ENCODE measurements around the gene CLCNKB. TPM values are rescaled to one million over a fixed set of nuclear protein-coding genes. Genes with fewer than 3 reads are reported as not detected.
"Not testable (repeated sequence)": the region's sequence is repeated elsewhere in the genome, so short reads cannot be mapped to it uniquely, and the experiment has no call there.

CLCNKB gene
- total and polyA plus RNA-seq, 2 experiments from 2014 or later = 1.3 to 1.9 TPM

DNA sequence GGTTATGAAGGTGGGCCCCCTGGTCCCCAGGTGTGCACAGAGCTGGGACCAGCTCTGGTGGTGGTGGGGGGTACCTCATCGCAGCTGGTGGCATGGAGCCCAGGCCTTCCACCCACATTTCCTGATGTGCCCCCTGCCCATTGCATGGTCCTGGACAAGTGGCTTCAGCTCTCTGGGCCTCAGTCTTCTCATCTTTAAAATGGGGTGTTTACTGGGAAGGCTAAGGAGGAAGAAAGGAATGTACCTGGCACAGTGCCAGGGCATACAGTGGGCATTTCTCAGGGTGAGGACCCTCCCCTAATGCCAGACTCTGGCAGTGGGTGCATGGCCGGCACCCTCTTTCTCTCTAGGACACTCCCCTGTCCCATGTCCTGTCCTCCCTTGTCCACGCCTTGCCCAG lies 7.5 kb downstream of the CLCNKB start:
- Histone ChIP-seq H3F3A (replicated peaks; ENCODE audit: low read depth) (no peaks in the 10 kb centered on the region), H3K36me3 (ENCODE audit: insufficient read depth) (no peaks in the 10 kb centered on the region), H3K4me3 (no peak overlapping the region), H3K9me2 (ENCODE audit: insufficient read depth) (no peaks in the 10 kb centered on the region), H3K4me2 (no peak overlapping the region), H3K27ac (ENCODE audit: low read depth) (no peak overlapping the region), H3K27me3 (ENCODE audit: insufficient read depth) (no peaks in the 10 kb centered on the region), H2AFZ (no peak overlapping the region), H4K20me1 (replicated peaks; ENCODE audit: insufficient read depth) (no peaks in the 10 kb centered on the region), H3K4me1 (ENCODE audit: insufficient read depth) (peaks cover 5% of the 10 kb centered on the region; the same call in 1 of the 2 replicates), H3K79me2 (replicated peaks; ENCODE audit: insufficient read depth) (no peaks in the 10 kb centered on the region)
- no peaks in the 10 kb centered on the region for H3K9me3 Mint-ChIP-seq
- no peak for TF ChIP-seq EZH2phosphoT487 (IDR thresholded peaks at IDR 0.05; ENCODE audit: unreplicated experiment)
- TF ChIP-seq JUNB (IDR thresholded peaks at IDR 0.05; ENCODE audit: unreplicated experiment) = no peak
- no peak for TF ChIP-seq POLR2AphosphoS5 (IDR thresholded peaks at IDR 0.05; ENCODE audit: low read depth)
- TF ChIP-seq ZNF114 (CRISPR knock-in tag; IDR thresholded peaks at IDR 0.05) = no peak
- TF ChIP-seq, protein P1, sequence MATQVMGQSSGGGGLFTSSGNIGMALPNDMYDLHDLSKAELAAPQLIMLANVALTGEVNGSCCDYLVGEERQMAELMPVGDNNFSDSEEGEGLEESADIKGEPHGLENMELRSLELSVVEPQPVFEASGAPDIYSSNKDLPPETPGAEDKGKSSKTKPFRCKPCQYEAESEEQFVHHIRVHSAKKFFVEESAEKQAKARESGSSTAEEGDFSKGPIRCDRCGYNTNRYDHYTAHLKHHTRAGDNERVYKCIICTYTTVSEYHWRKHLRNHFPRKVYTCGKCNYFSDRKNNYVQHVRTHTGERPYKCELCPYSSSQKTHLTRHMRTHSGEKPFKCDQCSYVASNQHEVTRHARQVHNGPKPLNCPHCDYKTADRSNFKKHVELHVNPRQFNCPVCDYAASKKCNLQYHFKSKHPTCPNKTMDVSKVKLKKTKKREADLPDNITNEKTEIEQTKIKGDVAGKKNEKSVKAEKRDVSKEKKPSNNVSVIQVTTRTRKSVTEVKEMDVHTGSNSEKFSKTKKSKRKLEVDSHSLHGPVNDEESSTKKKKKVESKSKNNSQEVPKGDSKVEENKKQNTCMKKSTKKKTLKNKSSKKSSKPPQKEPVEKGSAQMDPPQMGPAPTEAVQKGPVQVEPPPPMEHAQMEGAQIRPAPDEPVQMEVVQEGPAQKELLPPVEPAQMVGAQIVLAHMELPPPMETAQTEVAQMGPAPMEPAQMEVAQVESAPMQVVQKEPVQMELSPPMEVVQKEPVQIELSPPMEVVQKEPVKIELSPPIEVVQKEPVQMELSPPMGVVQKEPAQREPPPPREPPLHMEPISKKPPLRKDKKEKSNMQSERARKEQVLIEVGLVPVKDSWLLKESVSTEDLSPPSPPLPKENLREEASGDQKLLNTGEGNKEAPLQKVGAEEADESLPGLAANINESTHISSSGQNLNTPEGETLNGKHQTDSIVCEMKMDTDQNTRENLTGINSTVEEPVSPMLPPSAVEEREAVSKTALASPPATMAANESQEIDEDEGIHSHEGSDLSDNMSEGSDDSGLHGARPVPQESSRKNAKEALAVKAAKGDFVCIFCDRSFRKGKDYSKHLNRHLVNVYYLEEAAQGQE (IDR thresholded peaks at IDR 0.05; ENCODE audit: unreplicated experiment) = no peak
- no peak for TF ChIP-seq EZH2 (IDR thresholded peaks at IDR 0.05; ENCODE audit: low read depth, unreplicated experiment)
- TF ChIP-seq ZNF331 (CRISPR knock-in tag; IDR thresholded peaks at IDR 0.05; ENCODE audit: low read depth) = no peak
- H3K4me3 Mint-ChIP-seq = no peak overlapping the region
- no peak for DNase-seq (ENCODE audit: low spot score)
- no peak for ATAC-seq
- H3K27ac Mint-ChIP-seq = no peak overlapping the region
- no peaks in the 10 kb centered on the region for H3K36me3 Mint-ChIP-seq (ENCODE audit: low read depth)
- H3K4me1 Mint-ChIP-seq = peaks cover 16% of the 10 kb centered on the region
- peaks cover 4% of the 10 kb centered on the region for H3K27me3 Mint-ChIP-seq (ENCODE audit: insufficient read depth, low read depth, poor library complexity)

DNA sequence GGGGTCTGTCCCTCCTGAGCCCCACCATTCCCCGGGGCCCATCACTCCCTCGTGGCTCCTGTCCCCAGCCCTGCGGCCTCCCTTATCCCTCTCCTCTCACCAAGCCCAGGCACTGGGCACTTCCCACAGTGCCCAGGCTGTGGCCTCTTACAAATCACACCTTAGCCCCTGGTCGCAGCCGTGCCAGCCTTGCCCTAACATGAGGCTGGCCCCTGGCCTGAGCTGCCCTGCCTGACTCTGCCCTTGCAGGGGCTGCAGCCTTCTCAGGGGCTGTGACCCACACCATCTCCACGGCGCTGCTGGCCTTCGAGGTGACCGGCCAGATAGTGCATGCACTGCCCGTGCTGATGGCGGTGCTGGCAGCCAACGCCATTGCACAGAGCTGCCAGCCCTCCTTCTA lies 8.4 kb downstream of the CLCNKB start:
- H3K4me3 ChIP-seq; DNase-seq (ENCODE audit: low spot score); H3K36me3 Mint-ChIP-seq (ENCODE audit: low read depth); H3K79me2 ChIP-seq (replicated peaks; ENCODE audit: insufficient read depth); H3F3A ChIP-seq (replicated peaks; ENCODE audit: low read depth); H3K27ac Mint-ChIP-seq; H3K4me3 Mint-ChIP-seq; H3K9me2 ChIP-seq (ENCODE audit: insufficient read depth); H3K27me3 ChIP-seq (ENCODE audit: insufficient read depth); H4K20me1 ChIP-seq (replicated peaks; ENCODE audit: insufficient read depth); H3K4me2 ChIP-seq; H3K27me3 Mint-ChIP-seq (ENCODE audit: insufficient read depth, low read depth, poor library complexity); H3K36me3 ChIP-seq (ENCODE audit: insufficient read depth); H3K4me1 ChIP-seq (ENCODE audit: insufficient read depth); ATAC-seq; H3K9me3 Mint-ChIP-seq; H3K27ac ChIP-seq (ENCODE audit: low read depth); H2AFZ ChIP-seq: not testable (repeated sequence)
- H3K4me1 Mint-ChIP-seq = peaks cover 19% of the 10 kb centered on the region
